GM21576 (cell line): ENCODE results near the gene SPATA13.
"Not testable (repeated sequence)": the region's sequence is repeated elsewhere in the genome, so short reads cannot be mapped to it uniquely, and the experiment has no call there.

ENCODE experiments used
- ATAC-seq: cut with Tn5 transposase; IDR thresholded peaks from one replicate; pipeline ENCODE4 v1.9.1; 2021; ENCODE audit warnings: mild to moderate bottlenecking, moderate library complexity; ENCODE audit not compliant: unreplicated experiment

Gene SPATA13

GRCh38 chr13:24160458-24161009, at the start of gene SPATA13:
TSS of gene SPATA13 (plus strand) at chr13:24160720. CDS start at chr13:24222930, 62,210 bp downstream.
- ATAC-seq: peak; percentile 63

GRCh38 chr13:24112791-24113190, 47.7 kb upstream of the SPATA13 start:
- no peak for ATAC-seq

GRCh38 chr13:24115671-24116070, 44.8 kb upstream of the SPATA13 start:
- no peak for ATAC-seq

GRCh38 chr13:24116131-24116530, 44.4 kb upstream of the SPATA13 start:
- ATAC-seq: no peak

GRCh38 chr13:24118576-24118975, 41.9 kb upstream of the SPATA13 start:
- no peak for ATAC-seq

- no peak for ATAC-seq
Measured at GRCh38 chr13:24119626-24120508, 40.7 kb upstream of the SPATA13 start.

- ATAC-seq: not testable (repeated sequence)
Measured at GRCh38 chr13:24122045-24122444, 38.5 kb upstream of the SPATA13 start.

- ATAC-seq: no peak
Measured at GRCh38 chr13:24122569-24122968, 38.0 kb upstream of the SPATA13 start.

- no peak for ATAC-seq
Measured at GRCh38 chr13:24123761-24124160, 36.8 kb upstream of the SPATA13 start.

GRCh38 chr13:24124789-24125476, 35.6 kb upstream of the SPATA13 start:
- peak; percentile 91 for ATAC-seq

GRCh38 chr13:24127116-24127631, 33.3 kb upstream of the SPATA13 start:
- ATAC-seq: peak; percentile 73

GRCh38 chr13:24128112-24128511, 32.4 kb upstream of the SPATA13 start:
- ATAC-seq: no peak

GRCh38 chr13:24128962-24129361, 31.6 kb upstream of the SPATA13 start:
- no peak for ATAC-seq

- no peak for ATAC-seq
Measured at GRCh38 chr13:24129914-24130774, 30.4 kb upstream of the SPATA13 start.

GRCh38 chr13:24131749-24132148, 28.8 kb upstream of the SPATA13 start:
- no peak for ATAC-seq

- no peak for ATAC-seq
Measured at GRCh38 chr13:24133021-24133795, 27.3 kb upstream of the SPATA13 start.

GRCh38 chr13:24134231-24134630, 26.3 kb upstream of the SPATA13 start:
- ATAC-seq: no peak

GRCh38 chr13:24134757-24135156, 25.8 kb upstream of the SPATA13 start:
- ATAC-seq: no peak

- ATAC-seq: no peak
Measured at GRCh38 chr13:24135674-24136300, 24.7 kb upstream of the SPATA13 start.
